OCI-LY3 (cell line): Measurements from ENCODE around the gene RNF175.
A peak's percentile ranks its signal among the peaks of the same experiment; 100 is the strongest.

Experiments
- H2AFZ ChIP-seq: fragments of 200-600, 300-600 bp; shearing (Covaris generic); 2 replicates; pipeline ENCODE4 v1.6.0; 2014; ENCODE audit warnings: antibody characterized with exemption, low read depth, low read length
- H3K27ac ChIP-seq: fragments of 200-600, 300-600 bp; sonication (generic); 2 replicates; pipeline ENCODE4 v1.5.1; 2014; ENCODE audit warnings: mild to moderate bottlenecking, low read length, moderate library complexity, mixed read lengths
- H3K27me3 ChIP-seq: fragments of 200-600, 300-600 bp; sonication (generic); 2 replicates; pipeline ENCODE4 v1.6.1; 2014; ENCODE audit warnings: low read depth, low read length, mixed read lengths
- H3K36me3 ChIP-seq: fragments of 200-600, 300-600 bp; sonication (generic); replicated peaks from 2 replicates; pipeline ENCODE3; 2014; ENCODE audit warnings: low read depth, low read length, mixed read lengths
- H3K4me1 ChIP-seq: fragments of 300-600, 200-600 bp; sonication (generic); 2 replicates; pipeline ENCODE4 v1.6.1; 2014; ENCODE audit warnings: low read length, mixed read lengths
- H3K4me2 ChIP-seq: fragments of 200-600, 300-600 bp; sonication (generic); 2 replicates; pipeline ENCODE4 v1.6.1; 2014; ENCODE audit warnings: low read length, mixed read lengths
- H3K4me3 ChIP-seq: fragments of 300-600, 200-600 bp; sonication (generic); 2 replicates; pipeline ENCODE4 v1.5.1; 2014; ENCODE audit warnings: antibody characterized with exemption, mild to moderate bottlenecking, low read length, moderate library complexity
- H3K79me2 ChIP-seq: fragments of 300-600, 200-600 bp; shearing (Covaris generic); 2 replicates; pipeline ENCODE4 v1.6.1; 2014; ENCODE audit warnings: mild to moderate bottlenecking, low read length, mixed read lengths
- H3K9ac ChIP-seq: fragments of 300-600, 200-600 bp; shearing (Covaris generic); 2 replicates; pipeline ENCODE4 v1.6.0; 2014; ENCODE audit warnings: mild to moderate bottlenecking, low read length, moderate library complexity
- H3K9me3 ChIP-seq: fragments of 200-600, 300-600 bp; shearing (Covaris generic); 2 replicates; pipeline ENCODE4 v1.6.1; 2014; ENCODE audit warnings: low read length, mixed read lengths; ENCODE audit not compliant: insufficient read depth
- H4K20me1 ChIP-seq: fragments of 200-600, 300-600 bp; sonication (generic); 2 replicates; pipeline ENCODE4 v1.6.1; 2016; ENCODE audit warnings: low read length, mixed read lengths; ENCODE audit not compliant: insufficient read depth
- EZH2phosphoT487 ChIP-seq: fragments of 200-600 bp; shearing (Covaris generic); IDR thresholded peaks from 2 replicates; pipeline ENCODE4 v1.6.1; 2018; ENCODE audit warnings: antibody characterized with exemption, mixed run types, low read depth
- TF ChIP-seq, protein P1 (sequence below): fragments of 200-600, 300-600 bp; sonication (generic); IDR thresholded peaks from 2 replicates; pipeline ENCODE4 v1.5.1; 2014; ENCODE audit warnings: antibody characterized with exemption, low read length, low read depth

The RNF175 gene

DNA sequence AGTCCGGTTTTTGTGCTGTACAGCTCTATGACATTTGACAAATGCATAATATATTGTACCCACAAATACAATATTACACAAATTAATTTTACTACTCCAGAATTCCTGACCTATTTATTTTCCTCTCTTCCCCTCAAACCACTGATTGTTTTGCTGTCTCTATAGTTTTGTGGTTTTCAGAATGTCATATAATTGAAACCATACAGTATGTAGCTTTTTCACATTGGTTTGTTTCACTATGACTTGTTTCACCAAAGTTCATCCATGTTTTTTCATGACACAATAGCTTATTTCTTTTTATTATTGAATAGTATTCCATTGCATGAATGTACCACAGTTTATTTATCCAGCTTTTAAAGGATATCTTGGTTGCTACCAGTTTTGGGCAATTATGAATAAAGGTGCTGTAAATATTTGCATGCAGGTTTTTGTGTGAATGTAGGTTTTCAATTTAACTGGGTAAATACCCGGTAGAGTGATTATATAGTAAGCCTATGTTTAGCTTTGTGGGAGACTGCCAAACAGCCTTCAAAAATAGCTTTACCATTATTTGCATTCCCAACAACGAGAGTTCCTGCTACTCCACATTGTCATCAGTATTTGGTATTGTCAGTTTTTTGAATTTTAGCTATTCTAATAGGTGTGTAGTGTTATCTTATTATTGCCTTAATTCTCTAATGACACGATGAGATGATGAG lies 25.9 kb downstream of the RNF175 start:
- TF ChIP-seq EZH2phosphoT487, result no peak
- TF ChIP-seq, protein P1, sequence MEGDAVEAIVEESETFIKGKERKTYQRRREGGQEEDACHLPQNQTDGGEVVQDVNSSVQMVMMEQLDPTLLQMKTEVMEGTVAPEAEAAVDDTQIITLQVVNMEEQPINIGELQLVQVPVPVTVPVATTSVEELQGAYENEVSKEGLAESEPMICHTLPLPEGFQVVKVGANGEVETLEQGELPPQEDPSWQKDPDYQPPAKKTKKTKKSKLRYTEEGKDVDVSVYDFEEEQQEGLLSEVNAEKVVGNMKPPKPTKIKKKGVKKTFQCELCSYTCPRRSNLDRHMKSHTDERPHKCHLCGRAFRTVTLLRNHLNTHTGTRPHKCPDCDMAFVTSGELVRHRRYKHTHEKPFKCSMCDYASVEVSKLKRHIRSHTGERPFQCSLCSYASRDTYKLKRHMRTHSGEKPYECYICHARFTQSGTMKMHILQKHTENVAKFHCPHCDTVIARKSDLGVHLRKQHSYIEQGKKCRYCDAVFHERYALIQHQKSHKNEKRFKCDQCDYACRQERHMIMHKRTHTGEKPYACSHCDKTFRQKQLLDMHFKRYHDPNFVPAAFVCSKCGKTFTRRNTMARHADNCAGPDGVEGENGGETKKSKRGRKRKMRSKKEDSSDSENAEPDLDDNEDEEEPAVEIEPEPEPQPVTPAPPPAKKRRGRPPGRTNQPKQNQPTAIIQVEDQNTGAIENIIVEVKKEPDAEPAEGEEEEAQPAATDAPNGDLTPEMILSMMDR, result no peak
- Histone ChIP-seq H3K79me2 (no peaks in the 10 kb centered on the region), H3K4me2 (0 out of 2 replicates have a peak overlapping the region, but pooled peaks have one; percentile 9), H3K36me3 (no peaks in the 10 kb centered on the region), H4K20me1 (no peaks in the 10 kb centered on the region), H3K27me3 (peaks cover 39% of the 10 kb centered on the region), H3K9me3 (no peaks in the 10 kb centered on the region), H3K4me1 (peaks cover 23% of the 10 kb centered on the region), H3K27ac (no peak overlapping the region), H3K9ac (no peak overlapping the region), H3K4me3 (no peak overlapping the region), H2AFZ (no peak overlapping the region)

DNA sequence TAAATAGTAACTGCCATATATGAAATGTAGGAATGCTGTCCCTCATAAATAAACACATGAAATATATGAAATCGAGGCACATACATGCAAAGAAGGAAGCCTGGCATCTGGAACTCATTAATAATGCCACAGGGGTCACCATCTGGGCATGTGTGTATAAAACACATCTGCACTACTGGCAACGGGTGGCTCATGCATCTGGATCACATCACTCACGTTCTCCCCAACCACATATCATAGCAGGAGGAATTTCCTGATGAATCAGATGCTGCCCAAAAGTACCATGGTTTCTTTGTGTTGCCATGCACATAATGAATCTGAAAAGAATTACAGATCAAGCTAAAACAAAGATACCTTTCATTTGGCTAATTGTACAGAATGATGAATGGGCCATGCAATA lies 28.6 kb downstream of the RNF175 start:
- peaks cover 33% of the 10 kb centered on the region for H3K27me3 ChIP-seq
- H3K9ac ChIP-seq, result no peak overlapping the region
- H2AFZ ChIP-seq, result no peak overlapping the region
- H3K79me2 ChIP-seq, result no peaks in the 10 kb centered on the region
- no peak for TF ChIP-seq EZH2phosphoT487
- TF ChIP-seq, protein P1, result no peak
- H3K4me2 ChIP-seq, result no peak overlapping the region
- H3K27ac ChIP-seq, result no peak overlapping the region
- H3K4me3 ChIP-seq, result no peak overlapping the region
- H4K20me1 ChIP-seq, result no peaks in the 10 kb centered on the region
- no peaks in the 10 kb centered on the region for H3K36me3 ChIP-seq
- H3K4me1 ChIP-seq, result peaks cover 41% of the 10 kb centered on the region
- no peaks in the 10 kb centered on the region for H3K9me3 ChIP-seq

DNA sequence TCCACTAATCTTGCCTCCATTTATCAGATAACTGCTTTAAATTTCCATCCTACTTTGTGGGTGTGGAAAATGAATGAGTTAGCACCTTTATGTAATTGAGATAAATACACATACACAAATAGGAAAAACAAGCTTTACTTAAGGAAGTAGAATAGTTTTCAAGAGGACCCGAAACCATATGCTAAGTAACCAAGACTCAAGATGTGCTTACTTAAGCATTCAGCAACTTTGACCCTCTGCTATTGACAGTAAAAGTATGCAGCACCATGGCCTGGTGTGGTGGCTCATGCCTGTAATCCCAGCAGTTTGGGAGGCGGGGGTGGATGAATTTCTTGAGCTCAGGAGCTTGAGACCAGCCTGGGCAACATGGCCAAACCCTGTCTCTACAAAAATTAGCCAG lies 29.9 kb downstream of the RNF175 start:
- Histone ChIP-seq H3K4me2 (peak overlapping the region; percentile 2; the same call in 1 of the 2 replicates), H3K27me3 (peaks cover 20% of the 10 kb centered on the region), H3K79me2 (no peaks in the 10 kb centered on the region), H3K4me3 (no peak overlapping the region), H3K9me3 (no peaks in the 10 kb centered on the region), H3K27ac (no peak overlapping the region), H3K36me3 (no peaks in the 10 kb centered on the region), H2AFZ (no peak overlapping the region), H3K9ac (no peak overlapping the region), H3K4me1 (peaks cover 41% of the 10 kb centered on the region), H4K20me1 (no peaks in the 10 kb centered on the region)
- TF ChIP-seq, protein P1, result no peak
- TF ChIP-seq EZH2phosphoT487, result no peak

DNA sequence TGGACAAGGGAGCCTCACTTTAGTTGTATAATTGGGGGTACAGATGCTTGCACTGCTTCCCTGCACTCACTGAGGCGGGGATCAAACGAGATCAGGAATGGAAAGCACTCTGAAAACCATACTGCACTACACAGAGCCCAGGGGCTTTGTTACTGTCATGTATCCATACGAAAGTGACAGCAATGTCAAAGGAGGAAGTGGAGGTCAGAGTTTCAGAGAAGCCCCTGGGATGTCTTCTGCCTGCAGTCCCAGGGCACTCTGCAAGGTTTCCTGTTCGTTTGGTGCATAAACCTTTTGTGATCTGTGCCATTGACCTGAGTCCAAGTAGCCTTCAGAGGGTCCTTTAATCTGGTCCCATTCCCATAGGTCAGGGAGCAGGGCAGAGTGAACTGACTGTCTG lies 31.2 kb downstream of the RNF175 start:
- Histone ChIP-seq H3K4me1 (peaks cover 34% of the 10 kb centered on the region), H3K27me3 (peaks cover 14% of the 10 kb centered on the region), H2AFZ (no peak overlapping the region), H3K9me3 (no peaks in the 10 kb centered on the region), H3K79me2 (no peaks in the 10 kb centered on the region), H3K4me2 (no peak overlapping the region), H3K27ac (no peak overlapping the region), H3K4me3 (no peak overlapping the region), H3K9ac (no peak overlapping the region), H3K36me3 (no peaks in the 10 kb centered on the region), H4K20me1 (no peaks in the 10 kb centered on the region)
- TF ChIP-seq, protein P1, result no peak
- TF ChIP-seq EZH2phosphoT487, result no peak
